Measurements from ENCODE around the gene ADGRV1.
"Not testable (repeated sequence)": the region's sequence is repeated elsewhere in the genome, so short reads cannot be mapped to it uniquely, and the experiment has no call there.

Gene ADGRV1

GRCh38 chr5:90549729-90550275 is 8.8 kb upstream of the ADGRV1 start:
- DNase-seq (ENCODE audit: low read depth) = no peak

DNA sequence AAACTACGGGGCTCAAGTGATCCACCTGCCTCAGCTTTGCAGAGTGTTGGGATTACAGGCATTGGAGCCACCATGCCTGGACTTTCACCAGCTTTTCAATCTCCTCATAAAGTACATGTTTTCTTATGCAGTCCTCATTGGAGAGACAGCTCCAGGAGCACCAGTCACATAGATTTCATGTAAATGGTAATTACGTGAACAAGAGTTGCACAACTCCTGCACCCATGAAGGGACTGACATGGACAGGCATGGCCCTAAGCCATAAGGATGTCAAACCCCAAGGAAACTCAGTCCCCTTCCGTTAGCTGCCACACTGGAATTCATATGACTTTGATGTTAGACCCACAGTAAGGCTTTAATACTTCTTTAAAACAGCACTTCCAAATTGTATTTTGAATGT is 7.6 kb upstream of the ADGRV1 start:
- DNase-seq (ENCODE audit: low read depth) = no peak

DNA sequence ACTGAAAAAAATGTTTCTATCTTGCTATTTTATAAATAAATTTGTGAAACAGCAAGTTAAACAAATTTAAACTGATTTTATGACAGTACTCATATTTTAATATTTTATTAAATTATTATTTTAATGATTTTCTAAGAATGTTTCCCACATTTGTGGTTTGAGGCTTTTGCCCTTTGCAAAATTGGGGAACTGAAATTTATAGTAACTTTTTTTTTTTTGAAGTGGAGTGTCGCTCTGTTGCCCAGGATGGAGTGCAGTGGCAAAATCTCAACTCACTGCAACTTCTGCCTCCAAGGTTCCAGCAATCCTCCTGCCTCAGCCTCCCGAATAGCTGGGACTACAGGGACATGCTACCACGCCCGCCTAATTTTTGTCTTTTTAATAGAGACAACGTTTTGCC is 7.2 kb upstream of the ADGRV1 start:
- no peak for DNase-seq (ENCODE audit: low read depth)

DNA sequence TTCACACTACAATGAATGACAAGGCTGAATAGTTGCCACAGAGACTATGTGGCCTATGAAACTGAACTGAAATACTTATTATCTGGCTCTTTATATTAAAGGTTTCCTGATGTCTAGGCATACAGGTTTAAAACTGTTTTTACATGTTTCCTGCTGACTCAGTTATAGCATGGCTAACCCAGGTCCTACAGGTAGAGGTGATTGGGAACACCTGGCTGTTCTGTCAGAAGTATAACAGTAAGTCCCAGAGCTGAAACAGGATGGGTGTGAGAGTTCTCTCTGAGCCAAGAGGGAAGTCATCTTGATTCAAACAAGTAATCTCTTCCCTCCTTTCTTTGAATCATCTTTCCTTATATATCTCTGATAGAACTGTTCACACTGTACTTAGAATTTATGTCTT is 4.9 kb upstream of the ADGRV1 start:
- no peak for DNase-seq (ENCODE audit: low read depth)

DNA sequence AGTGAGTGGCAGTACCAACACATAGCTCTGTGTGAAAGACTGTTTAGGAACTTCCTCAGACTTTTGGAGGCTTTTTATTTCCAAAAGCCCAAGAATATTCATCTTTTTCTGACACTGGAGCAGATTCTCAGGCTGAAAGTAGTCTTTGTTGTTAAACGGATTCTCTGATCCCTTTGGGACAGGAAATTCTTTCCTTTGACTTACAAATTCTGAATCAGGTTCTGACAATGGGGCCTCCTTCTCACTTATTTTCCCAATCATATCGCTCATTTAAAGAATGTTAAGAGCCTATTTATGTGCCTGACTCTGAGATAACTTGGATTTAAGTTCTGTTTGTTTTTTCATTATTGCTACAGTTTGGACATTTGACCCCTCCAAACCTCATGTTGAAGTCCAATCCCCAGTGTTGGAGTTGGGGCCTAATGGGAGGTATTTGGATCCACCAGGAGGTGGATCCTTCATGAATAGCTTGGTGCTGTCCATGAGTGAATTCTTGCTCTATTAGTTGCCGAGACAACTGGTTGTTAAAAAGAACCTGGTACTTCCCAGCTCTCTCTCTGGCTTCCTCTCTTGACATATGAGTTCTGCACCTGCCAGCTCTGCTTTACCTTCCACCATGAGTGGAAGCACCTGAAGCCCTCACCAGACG is 4.1 kb upstream of the ADGRV1 start:
- no peak for DNase-seq (ENCODE audit: low read depth)

DNA sequence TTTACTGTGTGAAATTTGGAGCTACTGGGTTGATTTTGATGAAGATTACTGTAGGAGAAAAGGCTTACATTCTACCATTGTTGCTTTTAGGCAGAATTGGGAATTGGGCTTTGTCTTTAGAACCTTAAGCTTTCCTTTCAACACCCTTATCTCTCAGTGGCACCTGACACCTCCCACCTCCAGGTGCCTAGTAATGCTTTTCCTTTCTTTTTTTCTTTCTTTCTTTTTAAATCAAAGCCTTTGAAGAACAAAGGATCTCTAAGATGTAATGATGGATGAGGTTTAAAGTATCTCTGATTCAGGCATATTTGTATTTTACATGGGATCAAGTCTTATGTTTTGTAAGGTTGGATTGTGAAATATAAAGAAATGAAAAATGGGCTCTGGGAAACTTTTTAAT is 2.9 kb upstream of the ADGRV1 start:
- no peak for DNase-seq (ENCODE audit: low read depth)

DNA sequence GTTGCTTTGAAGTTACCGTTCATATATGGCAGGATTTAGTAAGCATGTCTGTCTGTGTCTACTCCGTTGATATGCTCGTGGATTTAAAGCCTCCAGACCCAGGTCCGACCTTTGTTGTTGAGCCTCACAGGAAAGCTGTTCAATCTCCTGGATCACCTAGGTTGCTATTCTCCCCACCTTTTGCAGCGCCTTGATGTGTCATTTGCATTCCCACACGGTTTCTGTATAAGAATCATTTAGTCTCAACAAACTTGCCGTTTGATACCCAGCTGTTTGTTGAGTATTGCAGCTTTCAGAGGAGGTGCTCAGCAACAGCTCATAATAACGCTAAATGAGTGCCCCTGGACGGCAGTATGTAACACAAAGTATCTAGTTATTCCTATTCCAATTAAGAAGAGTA is 1.2 kb upstream of the ADGRV1 start:
- no peak for DNase-seq (ENCODE audit: low read depth)

DNA sequence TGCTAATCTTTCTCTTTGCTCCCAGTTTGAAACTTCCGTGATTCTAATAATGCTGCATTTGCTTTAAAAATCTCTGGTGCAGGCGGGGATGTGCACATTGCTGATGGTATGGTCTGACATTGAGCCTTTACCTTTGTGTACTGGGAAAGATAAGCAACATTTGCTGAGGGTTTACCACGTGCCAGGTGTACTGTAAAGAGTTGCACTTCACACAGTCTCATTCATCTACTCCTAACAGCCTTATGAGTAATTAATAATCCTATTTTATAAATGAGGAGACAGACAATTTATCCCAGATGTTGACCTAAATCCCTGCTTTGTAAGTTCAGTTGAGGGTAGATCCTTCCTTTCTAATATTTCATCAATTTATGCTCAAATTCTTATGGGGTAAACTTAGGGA is 726 bp upstream of the ADGRV1 start:
- DNase-seq (ENCODE audit: low read depth) = no peak

DNA sequence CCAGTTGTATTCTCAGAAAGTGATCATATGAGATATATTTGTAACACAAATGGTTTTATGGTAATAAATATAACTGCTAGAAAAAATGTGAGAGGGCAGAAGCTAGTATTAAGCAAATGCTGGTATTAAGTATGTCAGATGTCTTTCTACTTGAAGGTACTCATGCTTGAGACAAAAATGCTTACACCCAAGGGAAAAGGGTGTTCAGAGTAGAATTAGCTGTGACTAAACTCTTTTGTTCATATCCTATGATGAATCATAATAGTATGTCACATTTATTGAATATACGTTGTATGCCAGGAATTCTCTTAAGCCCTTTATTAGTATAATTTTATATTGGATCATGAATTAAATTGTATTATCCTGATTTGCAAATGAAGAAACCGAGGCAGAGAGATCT is 2.2 kb downstream of the ADGRV1 start:
- no peak for DNase-seq (ENCODE audit: low read depth)

DNA sequence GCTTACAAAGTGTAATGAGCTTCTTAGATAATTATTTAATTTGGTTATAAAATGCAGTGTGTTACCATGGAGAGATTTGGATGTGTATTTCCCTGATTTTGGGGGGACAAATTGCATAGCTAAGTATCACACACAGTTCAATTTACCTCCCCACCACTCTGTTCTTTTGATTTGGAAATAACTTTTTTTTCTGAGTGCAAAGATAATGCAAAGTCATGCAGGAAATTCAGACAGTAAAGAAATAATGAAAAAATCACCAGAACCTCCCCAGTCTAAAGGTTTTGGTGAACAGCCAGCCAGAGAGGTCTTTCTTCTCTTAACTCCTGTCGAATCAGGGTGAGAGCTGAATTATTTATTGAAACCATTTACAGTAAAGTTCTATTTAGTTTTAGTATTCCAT is 3.2 kb downstream of the ADGRV1 start:
- no peak for DNase-seq (ENCODE audit: low read depth)

DNA sequence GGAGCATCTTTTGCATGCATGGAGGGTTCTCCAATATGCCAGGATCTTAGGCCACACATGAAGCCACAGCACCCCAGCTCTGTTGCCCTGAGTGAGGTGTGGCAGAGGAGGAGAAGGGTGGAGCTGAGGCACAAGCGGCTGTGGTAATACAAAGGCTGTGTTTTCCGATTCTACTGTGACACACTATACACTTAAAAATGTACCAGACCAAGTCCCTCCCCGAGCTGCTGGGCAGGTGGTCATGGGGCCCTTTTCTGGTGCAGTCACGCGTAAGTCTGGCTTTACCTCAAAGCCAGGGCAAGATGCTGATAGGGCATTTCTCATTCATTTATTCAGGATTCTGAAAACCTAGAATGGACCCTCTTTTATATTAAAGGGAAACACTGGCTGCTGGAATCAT is 3.7 kb downstream of the ADGRV1 start:
- no peak for DNase-seq (ENCODE audit: low read depth)

DNA sequence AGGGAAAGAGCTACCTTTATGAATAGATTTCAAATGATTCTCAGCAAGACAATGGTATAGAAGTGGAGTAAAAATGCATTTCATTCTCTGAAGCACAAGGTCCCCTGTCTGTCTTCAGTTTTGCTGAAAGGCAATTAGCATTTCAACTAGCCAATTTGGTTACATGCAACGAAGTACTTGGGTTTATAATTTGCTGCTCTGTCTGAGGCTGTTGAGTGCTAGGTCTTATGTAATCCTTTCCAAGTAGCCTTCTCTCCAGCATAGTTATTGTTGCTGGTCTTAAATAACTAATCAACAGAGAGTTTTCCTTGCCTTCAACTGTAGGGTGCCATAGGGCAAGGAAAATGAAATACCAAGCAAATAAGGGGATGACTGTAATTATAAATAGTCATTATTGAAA is 4.5 kb downstream of the ADGRV1 start:
- DNase-seq (ENCODE audit: low read depth) = no peak

GRCh38 chr5:90565491-90565890 is 6.9 kb downstream of the ADGRV1 start:
- DNase-seq (ENCODE audit: low read depth) = no peak

DNA sequence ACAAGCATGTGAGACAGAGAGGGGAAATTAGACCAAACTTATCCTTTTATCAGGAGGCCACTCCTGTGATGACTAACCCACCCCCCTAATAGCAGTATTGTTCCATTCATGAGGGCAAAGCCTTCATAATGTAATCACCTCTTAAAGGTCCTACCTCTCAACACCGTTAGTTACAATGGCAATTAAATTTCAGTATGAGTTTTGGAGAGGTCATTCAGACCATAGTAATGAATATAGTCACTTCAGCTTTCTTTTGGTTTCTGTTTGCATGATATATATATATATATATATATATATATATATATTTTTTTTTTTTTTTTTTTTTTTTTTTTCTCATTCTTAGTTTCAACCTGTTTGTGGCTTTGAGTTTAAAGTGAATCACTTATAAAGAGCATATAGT is 10.5 kb downstream of the ADGRV1 start:
- no peak for DNase-seq (ENCODE audit: low read depth)

GRCh38 chr5:90570034-90570433 is 11.4 kb downstream of the ADGRV1 start:
- DNase-seq (ENCODE audit: low read depth) = no peak

GRCh38 chr5:90571147-90571773 is 12.7 kb downstream of the ADGRV1 start:
- no peak for DNase-seq (ENCODE audit: low read depth)

GRCh38 chr5:90575712-90576111 is 17.1 kb downstream of the ADGRV1 start:
- DNase-seq (ENCODE audit: low read depth) = no peak

GRCh38 chr5:90576566-90576965 is 18.0 kb downstream of the ADGRV1 start:
- DNase-seq (ENCODE audit: low read depth) = not testable (repeated sequence)

GRCh38 chr5:90579905-90580304 is 21.3 kb downstream of the ADGRV1 start:
- not testable (repeated sequence) for DNase-seq (ENCODE audit: low read depth)

GRCh38 chr5:90581956-90582355 is 23.4 kb downstream of the ADGRV1 start:
- no peak for DNase-seq (ENCODE audit: low read depth)

GRCh38 chr5:90585337-90585986 is 26.9 kb downstream of the ADGRV1 start:
- DNase-seq (ENCODE audit: low read depth) = no peak

- DNase-seq (ENCODE audit: low read depth) = no peak
Observed at GRCh38 chr5:90586469-90586868, 27.9 kb downstream of the ADGRV1 start.

DNA sequence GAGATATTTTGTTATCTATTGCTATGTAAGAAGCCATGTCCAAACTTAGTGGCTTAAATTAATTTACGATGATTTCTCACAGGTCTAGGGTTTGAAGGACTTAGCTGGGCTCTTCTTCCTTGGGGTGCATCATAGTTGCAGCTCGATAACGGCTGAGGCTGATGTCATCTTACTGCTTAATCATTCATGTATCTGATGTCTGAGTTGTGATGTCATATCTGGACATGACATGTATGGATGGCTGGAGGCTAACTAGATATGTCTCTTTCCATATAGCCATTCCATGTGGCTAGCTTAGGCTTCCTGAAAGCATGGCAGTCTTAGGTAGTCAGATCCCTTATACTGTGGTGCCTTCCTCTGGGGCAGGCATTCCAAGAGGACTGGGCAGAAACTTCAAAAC is 31.6 kb downstream of the ADGRV1 start:
- DNase-seq (ENCODE audit: low read depth) = no peak
